ENCODE results near the gene PIGT.
A peak's percentile ranks its signal among the peaks of the same experiment; 100 is the strongest.

The PIGT gene

DNA sequence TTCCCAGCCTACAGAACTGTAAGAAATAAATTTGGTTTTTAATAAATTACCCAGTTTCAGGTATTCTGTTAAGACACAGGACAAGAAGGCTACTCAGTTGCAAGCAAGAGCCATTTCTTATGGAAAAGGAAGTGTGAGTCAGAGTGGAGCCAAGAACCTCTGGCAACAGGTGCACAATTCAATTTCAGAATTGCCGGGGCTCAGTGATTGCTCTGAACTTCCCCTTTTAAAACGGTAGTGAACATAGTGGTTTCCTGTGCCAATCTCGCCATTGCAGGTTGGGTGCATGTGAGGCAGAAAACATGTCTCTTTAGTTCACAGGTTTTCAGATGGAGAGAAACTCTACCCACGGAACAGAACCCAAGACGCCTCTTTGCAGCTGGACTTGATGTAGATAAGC lies 16.4 kb downstream of the PIGT start:
- peak; percentile 24 for DNase-seq

DNA sequence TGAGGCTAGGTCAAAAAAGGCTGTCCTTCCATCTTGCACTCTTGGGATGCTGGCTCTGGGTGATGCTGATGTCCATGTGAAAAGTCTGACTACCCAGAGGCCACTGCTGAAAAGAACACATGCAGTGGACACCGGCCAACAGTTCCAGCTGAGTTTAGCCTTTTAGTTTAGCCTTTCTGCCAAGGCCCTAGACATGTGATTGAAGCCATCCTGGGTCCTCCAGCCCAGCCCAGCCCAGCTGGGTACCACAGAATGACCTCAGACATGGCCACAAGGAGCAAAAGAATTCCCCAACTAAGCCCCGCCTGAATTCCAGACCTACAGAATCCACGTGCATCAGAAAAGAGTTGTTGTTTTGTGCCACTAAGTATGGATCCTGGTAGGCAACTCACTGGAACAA lies 17.4 kb downstream of the PIGT start:
- no peak for DNase-seq

DNA sequence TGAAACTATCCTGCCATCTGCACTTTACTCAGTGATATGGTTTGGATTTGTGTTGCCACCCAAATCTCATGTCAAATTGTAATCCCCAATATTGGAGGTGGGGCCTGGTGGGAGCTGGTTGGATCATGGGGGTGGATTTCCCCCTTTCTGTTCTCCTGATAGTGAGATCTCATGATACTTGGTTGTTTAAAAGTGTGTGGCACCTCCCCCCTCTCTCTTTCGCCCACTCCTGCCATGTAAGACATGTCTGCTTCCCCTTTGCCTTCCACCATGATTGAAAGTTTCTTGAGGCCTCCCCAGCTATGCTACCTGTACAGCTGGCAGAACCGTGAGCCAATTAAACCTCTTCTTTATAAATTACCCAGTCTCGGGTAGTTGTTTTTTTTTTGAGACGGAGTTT lies 18.0 kb downstream of the PIGT start:
- no peak for DNase-seq

DNA sequence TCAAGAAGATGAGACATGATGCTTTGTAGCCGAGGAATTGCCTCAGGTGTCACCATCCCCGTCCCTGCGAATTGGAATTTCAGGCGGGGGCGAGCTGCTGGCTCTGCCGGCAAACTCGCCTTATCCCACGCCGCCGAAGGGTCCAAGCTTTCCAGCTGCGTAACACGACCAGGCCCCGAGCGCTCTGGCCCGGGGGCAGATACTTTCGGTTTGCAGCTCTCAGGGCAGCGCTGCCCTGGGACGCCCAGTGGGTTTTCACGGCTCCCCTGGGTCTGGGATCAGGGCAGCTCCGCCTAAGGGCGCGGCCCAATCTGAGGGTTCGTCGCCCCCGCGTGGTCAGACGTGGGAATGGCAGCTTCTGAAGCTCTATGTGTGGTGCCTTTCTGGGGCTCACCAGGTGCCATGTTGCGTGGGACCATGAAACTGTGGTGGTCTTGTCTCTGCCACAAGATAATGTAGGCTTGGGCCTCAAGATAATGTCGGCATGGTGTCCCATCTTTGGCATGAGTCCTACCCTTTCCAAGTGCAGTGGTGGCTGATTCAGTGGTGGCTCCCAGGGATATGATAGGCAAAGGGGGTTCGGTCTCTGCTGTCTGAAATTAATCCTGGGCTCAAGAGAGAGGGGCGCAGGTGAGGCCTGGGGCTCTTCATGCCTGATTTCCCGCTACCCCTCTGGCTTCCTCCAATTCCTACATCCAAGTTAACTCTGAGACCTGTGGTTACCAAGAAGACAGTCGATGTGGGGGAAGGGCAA lies 21.0 kb downstream of the PIGT start:
- peak; percentile 89 for DNase-seq

DNA sequence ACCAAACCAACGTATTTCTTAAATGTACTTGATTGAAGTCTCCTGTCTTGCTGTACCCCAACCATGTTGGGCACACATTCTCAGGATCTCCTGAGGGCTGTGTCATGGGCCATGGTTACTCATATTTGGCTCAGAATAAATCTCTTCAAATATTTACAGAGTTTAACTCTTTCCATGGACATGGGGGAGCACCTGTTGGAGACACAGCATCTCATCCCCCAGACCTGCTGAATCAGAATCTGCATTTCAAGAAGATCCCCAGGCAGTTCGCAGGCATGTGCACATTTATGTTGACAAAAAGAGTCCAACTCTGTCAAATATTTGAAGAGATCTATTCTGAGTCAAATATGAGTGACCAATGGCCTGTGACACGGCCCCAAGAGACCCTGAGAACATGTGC lies 24.5 kb downstream of the PIGT start:
- no peak for DNase-seq

DNA sequence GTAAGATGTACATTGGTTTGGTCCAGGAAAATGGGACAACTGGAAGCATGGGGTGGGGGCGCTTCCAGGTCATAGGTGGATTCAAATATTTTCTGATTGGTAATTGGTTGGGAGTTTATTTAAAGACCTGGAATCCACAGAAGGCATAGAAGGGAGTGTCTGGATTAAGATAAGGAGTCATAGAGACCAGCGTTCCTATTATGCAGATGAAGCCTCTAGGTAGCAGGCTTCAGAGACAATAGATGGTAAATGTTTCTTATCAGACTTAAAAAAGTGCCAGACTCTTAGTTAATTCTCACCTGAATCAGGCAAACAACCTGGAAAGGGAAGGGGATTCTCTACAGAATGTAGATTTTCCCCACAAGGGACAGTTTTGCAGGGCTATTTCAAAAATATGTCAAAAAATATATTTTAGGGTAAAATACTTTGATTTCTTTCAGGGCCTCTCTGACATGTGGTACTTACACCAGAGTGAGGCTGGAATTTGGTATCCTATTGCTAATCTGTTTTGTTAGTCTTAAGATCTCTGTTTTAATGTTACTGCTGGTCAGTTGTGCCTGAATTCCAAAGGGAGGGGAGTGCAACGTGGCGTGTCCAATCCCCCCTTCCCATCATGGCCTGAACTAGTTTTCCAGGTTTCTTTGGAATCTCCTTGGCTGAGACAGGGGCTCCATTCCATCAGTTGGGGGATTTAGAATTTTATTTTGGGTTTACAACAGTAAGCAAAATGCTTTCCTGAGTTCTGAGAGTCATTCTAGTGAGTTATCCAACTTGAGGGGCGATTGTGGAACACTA lies 25.1 kb downstream of the PIGT start:
- DNase-seq, result no peak

DNA sequence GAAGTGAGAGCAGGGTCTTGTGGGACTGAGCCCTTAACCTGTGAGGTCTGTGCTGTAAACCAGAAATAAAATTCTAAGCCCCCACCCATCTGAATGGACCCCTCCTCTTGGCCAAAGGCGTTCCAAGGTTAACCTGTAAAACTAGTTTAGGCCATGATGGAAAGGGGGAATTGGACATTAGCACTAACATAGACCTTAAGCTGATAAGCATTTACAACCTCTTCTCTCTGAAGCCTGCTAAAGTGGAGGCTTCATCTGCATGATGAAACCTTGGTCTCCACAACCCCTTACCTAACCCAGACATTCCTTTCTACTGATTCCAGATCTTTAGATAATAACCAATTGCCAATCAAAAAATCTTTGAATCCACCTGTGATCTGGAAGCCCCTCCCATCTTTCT lies 25.8 kb downstream of the PIGT start:
- DNase-seq, result no peak

DNA sequence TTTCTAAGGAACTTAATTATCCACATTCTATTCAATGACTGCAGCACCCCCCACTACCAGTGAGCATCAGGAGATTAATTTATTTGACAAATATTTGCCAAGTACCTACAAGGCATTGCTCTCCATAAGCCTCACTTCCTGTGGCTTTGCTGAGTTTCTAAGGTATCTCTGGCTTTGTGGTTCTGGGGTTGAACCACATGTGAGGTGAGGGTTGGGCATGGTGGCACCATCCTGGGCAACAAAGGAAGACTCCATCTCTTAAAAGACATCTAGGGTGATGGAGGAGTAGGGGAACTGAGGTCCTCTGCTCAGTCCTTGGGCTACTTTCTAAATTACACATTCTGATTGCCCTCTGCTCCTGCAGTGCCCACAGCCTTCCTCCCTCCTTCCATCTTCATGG lies 28.1 kb downstream of the PIGT start:
- DNase-seq, result peak; percentile 51

DNA sequence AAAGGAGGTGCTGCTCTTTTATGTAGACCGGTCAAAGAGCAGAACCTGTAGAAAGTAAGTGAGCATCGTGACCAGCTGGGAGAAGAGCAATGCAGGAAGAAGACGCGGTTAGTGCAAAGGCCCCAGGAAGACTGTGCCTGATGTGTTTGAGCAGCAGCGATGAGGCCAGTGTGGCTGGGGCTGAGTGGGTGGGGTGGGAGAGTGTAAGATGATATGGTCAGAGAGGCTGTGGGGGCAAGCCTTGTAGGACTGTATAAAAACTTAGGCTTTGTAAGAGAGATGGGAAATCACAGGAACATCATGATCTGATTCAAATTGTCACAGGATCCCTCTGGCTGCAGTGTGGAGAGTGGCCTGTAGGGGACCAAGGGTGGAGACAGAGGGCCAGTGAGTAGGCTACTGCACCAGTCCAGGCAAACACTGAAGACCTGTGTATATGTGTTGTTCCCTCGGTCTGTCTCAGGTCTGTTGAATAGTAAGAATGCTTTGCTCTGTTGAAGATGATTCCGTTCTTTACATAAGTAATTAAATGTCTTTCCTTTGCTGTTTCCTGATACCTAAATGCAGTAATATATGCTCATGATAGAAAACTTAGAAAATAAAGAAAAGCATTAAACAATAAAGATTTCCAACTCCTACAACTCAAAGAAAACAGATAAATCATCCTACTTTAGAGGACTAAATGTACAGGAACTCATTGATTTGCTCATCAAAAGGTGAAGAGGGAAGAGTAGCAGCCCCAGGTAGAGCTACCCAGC lies 30.0 kb downstream of the PIGT start:
- DNase-seq, result peak; percentile 39

DNA sequence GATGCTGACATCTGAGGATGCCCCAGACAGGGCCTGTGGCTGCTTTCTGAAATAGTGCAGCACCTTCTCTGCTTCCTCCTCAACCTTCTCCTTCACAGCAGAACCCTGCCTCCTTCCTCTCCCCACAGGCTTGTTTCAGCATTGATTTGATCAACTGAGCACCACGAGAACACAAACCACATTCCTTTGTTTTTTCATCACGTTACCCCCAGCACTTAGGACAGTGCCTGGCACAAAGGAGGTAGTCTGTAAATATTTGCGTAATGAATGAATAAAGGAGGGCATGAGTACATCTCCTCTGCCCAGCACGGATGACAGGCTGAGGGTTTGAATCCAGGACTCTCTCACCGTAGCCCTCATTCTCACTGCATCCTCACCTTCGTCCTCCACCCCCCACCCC lies 32.3 kb downstream of the PIGT start:
- DNase-seq, result no peak

DNA sequence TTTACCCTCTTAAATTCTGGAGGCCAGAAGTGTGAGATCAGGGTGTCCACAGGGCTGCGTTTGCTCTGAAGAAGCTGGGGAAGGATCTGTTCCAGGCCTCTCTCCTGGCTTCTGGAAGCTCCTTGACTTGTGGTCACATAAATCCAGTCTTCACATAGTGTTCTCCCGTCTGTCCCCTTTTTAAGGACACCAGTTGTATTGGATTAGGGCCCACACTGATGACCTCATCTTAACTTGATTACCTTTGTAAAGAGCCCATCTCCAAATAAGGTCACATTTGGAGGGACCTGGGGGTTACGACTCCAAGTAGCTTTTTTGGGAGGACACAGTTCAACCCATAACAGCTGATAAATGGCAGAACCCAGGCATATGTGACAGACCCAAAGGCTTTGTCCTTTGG lies 33.6 kb downstream of the PIGT start:
- no peak for DNase-seq

DNA sequence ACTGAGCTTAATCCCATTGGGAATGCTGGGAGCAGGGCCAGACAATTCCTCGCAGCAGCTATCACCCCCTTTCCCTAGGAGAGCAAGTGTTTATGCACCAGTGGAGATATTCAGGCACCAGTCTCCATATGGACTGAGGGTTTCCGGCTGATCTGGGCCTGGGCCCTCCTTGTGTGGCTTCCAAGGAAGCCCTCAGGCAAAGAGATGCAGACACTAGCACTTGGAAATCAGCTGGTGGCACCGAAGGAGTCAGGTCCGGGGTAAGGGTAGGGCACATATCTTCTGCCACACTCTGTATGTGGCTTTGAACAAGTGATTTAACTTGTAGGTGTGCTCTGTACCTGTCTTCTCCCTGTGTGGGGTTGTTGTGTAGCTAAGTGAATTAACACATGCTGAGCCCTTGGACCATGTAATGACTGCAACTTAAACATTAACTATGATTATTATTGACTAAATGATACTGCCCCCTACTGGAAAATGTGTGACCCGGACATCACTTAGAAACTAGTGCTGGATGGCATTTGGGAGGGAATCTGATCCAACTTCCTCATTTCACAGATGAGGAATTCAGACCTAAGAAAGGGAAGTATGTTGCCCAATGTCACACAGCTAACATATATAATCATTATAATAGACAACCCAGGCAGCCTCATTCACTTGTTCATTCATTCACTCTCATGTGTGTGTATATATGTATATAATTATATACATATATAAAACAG lies 34.3 kb downstream of the PIGT start:
- peak; percentile 57 for DNase-seq

DNA sequence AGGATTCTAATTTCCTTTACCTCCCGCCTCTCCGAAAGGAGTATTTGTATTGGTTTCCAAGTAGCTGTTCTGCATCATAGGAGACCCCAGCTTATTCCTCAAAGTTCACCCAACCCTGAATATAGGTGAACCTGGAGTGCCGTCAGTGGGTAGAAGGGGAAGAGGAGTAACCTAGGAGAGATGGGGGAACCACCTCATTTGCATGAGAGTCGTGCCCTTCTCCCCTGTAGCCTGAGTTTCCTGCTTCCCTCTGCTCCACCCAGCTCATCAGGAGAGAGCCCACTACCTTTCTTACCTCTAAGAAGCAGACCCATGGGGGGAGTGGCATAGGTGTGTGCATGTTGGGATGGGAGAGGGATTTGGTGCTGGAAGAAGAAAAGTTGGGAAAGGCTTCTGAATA lies 36.3 kb downstream of the PIGT start:
- no peak for DNase-seq

DNA sequence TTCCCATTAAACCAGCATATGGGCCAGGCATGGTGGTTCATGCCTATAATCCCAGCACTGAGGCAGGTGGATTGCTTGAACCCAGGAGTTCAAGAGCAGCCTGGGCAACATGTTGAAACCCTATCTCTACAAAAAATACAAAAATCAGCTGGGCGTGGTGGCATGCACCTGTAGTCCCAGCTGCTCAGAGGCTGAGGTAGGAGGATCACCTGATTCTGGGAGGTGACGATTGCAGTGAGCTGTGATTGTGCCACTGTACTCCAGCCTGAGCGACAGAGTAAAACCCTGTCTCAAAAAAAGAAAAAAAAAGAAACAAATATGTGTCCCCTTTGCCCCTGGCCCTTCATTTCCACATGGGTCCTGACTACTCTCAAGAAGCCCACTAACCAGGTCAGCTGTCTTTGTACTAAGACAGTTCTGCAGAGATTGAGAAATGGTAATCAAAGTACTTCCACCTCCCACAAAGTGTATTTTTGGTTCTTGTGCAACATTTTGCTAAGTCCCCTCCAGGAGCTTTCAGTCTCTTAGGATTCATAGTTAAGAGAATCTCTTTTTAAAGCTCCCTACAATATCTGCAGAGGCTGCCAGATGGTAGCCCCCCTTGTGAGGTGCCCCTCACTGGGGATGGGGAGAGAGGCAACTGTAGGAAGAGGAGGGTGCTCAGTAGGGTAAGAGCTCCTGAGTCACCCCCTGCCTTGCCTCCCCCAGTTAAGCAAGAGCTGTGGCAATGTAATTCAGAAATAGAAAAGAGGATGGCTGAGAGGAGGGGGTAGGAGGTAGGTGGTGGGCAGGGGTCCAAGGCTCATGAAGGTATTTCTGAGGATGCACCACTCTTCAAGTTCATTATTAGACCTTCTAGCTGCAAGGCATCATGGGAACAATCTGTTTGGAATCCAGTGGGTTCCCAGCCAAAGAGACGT lies 37.1 kb downstream of the PIGT start:
- no peak for DNase-seq

DNA sequence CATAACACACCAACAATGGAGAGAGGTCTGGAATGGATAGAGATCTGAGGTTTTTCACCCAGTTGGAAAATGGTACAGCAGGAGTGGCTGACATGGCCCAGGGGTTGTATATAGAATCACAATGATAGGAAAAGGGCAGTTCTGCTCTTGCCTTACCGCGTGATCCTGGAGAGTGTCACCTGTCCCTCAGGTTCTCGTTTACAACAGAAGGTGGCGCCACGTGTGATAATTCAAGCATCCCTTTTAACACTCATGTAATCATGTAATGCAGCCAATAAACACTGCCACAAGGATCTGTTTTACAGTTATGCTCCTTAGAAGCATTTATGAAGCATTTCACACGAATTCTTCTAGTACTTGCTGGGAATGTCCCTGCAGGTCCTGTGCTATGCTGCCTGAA lies 40.7 kb downstream of the PIGT start:
- DNase-seq, result peak; percentile 21

DNA sequence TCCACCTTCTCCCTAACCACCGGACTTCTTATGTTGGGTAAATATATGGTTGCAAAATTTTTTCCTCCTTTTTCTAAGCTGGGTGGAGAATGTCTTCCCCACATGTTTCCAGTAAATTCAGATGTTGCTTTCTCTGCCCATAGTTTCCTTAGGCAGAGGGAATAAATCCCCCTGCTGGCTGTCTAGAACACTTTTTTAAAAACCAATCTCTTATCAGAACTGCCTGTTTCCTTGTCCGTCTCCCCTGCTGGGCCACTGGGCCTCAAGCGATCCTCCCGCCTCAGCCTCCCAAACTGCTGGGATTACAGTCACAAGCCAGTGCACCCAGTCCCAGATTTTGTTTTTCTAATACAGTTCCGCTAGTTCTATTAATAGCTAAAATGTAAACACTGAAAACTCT lies 43.7 kb downstream of the PIGT start:
- no peak for DNase-seq

DNA sequence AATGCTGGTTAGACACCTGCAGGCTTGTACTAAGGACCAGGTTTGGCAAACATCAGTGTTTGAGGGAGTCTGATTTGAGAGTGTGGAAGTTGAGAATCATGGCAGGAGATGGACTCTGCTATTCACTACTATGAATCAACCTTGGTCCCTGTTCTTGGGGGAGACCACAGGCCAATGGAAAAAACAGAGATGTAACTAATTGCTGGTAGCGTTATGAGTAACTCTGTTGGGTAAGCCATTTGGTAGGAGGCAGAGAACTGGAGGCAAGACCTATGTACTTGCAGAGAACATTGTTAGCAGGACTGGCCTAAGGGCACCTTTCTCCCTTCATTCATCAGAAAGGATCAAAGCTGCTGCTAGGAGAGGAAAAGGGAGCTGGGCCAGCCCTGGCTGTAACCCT lies 45.3 kb downstream of the PIGT start:
- DNase-seq, result no peak

DNA sequence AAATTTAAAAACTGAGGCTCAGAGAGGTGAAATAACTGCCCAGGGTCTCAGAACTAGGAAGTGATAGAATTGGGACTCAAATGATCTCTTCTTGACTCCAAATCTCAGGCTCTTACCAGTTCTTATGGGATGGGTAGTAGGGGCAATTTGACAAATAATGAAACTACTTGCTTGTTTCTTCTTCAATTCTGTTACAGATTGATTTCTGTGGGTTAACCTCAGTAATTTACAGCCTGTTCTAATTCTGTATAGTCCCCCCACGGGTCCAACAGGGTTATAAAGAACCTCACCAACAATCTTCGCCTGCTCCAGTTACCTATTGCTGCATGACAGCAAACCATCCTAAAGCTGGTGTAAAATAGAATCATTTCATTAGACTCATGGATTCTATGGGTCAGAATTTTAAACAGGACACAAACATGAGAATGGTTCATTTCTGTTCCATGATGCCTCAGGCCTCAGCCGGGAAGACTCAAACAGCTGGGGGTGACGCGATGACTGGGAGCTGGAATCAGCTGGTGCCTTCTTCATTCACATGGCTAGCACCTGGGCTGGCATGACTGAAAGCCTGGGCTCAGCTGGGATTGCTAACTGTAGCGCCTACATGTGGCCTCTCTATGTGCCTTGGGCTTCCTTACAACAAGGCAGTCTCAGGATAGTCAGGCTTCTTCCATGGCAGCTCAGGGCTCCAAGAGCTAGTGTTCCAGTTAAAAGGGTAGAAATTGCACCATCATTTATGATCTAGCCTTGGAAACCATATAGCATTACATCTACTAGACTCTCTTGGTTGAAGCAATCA lies 47.0 kb downstream of the PIGT start:
- DNase-seq, result no peak

DNA sequence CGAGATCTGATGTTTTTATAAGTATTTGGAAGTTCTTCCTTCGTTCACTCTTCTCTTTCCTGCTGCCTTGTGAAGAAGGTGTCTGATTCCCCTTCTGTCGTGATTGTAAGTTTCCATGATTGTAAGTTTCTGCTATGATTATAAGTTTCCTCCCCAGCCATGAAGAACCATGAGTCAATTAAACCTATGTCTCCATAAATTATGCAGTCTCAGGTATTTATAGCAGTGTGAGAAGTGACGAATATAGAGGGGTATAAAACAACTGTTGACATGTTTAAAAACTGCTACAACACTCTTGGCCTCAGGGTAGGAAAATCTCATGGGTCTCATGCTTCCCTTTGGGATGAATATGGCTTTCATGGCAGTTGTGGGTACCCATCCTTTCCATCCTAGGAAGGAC lies 47.8 kb downstream of the PIGT start:
- no peak for DNase-seq

DNA sequence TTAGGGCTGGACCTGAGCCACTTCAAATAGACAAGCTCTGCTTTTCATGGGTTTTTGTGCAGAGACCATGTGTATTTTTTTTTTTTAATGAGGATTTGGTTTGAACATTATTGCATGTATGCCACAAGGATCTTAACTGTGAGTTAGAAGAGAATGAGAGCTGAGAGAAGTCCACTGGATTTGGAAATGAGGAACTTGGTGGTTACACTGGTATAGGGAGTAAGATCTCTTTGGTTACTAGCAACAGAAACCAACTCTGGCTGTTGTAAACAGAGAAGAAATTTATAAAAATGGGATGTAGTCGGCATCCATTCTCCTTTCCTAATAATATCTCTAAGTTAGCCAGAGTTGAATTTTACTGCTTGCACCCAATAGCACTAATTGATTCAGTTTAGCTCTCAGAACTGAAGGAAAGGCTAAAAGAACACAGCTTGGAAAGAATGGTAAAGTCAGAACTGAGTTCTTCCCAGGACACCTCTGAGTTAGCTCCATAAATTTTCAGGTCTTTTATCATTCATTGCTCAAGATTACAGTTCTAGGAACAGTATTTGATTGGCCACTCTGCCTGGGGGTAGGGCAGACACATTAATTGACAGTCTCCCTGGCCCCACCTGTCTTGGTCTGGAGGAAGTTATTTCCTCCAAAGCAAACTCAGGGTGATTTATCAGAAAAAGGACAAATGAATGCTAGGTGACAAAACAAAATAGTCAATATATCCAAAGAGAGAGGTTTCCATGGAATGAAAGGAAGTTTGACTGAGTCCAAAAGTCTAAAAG lies 49.7 kb downstream of the PIGT start:
- no peak for DNase-seq
